Ishikawa (cell line): ENCODE data around the gene MORF4L1.

Source experiments
- CEBPB ChIP-seq: IDR thresholded peaks from 2 replicates; pipeline ENCODE4 v1.6.1; 2012
- CREB1 ChIP-seq: IDR thresholded peaks from 2 replicates; pipeline ENCODE4 v1.6.1; 2012; ENCODE audit warnings: low read depth
- EGR1 ChIP-seq: IDR thresholded peaks from 2 replicates; pipeline ENCODE4 v1.6.1; 2012
- EP300 ChIP-seq: IDR thresholded peaks from 2 replicates; pipeline ENCODE4 v1.6.1; 2012; ENCODE audit warnings: borderline replicate concordance
- MAX ChIP-seq: IDR thresholded peaks from 2 replicates; pipeline ENCODE4 v1.6.1; 2012
- NFIC ChIP-seq: IDR thresholded peaks from 2 replicates; pipeline ENCODE4 v1.6.1; 2012
- RAD21 ChIP-seq: IDR thresholded peaks from 2 replicates; pipeline ENCODE4 v1.6.1; 2012; ENCODE audit warnings: low read depth
- REST ChIP-seq: IDR thresholded peaks from 2 replicates; pipeline ENCODE4 v1.6.1; 2012; ENCODE audit warnings: low read depth, mild to moderate bottlenecking
- TAF1 ChIP-seq: IDR thresholded peaks from 2 replicates; pipeline ENCODE4 v1.6.1; 2012; ENCODE audit warnings: low read depth, mild to moderate bottlenecking
- TCF12 ChIP-seq: IDR thresholded peaks from 2 replicates; pipeline ENCODE4 v1.6.1; 2012; ENCODE audit warnings: low read depth
- TEAD4 ChIP-seq: IDR thresholded peaks from 2 replicates; pipeline ENCODE4 v1.6.1; 2012
- USF1 ChIP-seq: IDR thresholded peaks from 2 replicates; pipeline ENCODE4 v1.6.1; 2012
- YY1 ChIP-seq: IDR thresholded peaks from 2 replicates; pipeline ENCODE4 v1.6.1; 2012; ENCODE audit warnings: low read depth
- ZBTB7A ChIP-seq: IDR thresholded peaks from 2 replicates; pipeline ENCODE4 v1.6.1; 2012; ENCODE audit warnings: low read depth

MORF4L1 gene

GRCh38 chr15:78944669-78945407, 72.1 kb downstream of the MORF4L1 start, which contains the start of gene CTSH:
CTSH (minus strand) TSS chr15:78945046; CDS start chr15:78944981, 65 bp downstream.
- TF ChIP-seq USF1 (no peak), TEAD4 (no peak), CREB1 (no peak), TAF1 (no peak), YY1 (no peak), EP300 (no peak), EGR1 (0 out of 2 replicates have a peak, but pooled peaks have one; percentile 31), MAX (peak; percentile 96), ZBTB7A (0 out of 2 replicates have a peak, but pooled peaks have one; percentile 47), RAD21 (no peak), REST (no peak), NFIC (no peak)

GRCh38 chr15:78946493-78946892, 73.8 kb downstream of the MORF4L1 start:
- no peak for TF ChIP-seq TEAD4

- TF ChIP-seq ZBTB7A (no peak), RAD21 (no peak), USF1 (no peak), CEBPB (no peak), TCF12 (no peak), EP300 (no peak), YY1 (no peak), CREB1 (no peak), MAX (no peak), TAF1 (no peak), NFIC (no peak), EGR1 (no peak), REST (no peak), TEAD4 (no peak)
These were observed 74.8 kb downstream of the MORF4L1 start for GRCh38 chr15:78947506-78947905.
